Cardiac muscle cell (in vitro differentiated cells and primary cell): ENCODE data around the gene CBFA2T2. TPM values are rescaled to one million over a fixed set of nuclear protein-coding genes. Genes with fewer than 3 reads are reported as not detected.

Experiments
- DNase-seq, 2 donors: peaks; one replicate each; pipeline versions ENCODE4 v3.0.0 to v3.0.0-alpha.2; 2010 to 2017; ENCODE audit warnings: low read depth in 1 of 2, low spot score in 1 of 2
- H3K27ac ChIP-seq: fragments of 200-600 bp; sonication (generic); 2 replicates; pipeline ENCODE4 v1.5.1; 2016
- H3K27me3 ChIP-seq: fragments of 200-600 bp; sonication (generic); 2 replicates; pipeline ENCODE4 v1.6.0; 2016; ENCODE audit warnings: control low read depth
- H3K36me3 ChIP-seq: fragments of 200-600 bp; sonication (generic); 2 replicates; pipeline ENCODE4 v1.5.1; 2016; ENCODE audit warnings: control low read depth
- H3K4me1 ChIP-seq: fragments of 200-600 bp; sonication (generic); 2 replicates; pipeline ENCODE4 v1.8.1; 2017; ENCODE audit warnings: low read depth, mild to moderate bottlenecking, mixed run types
- H3K4me3 ChIP-seq: fragments of 200-600 bp; sonication (generic); 2 replicates; pipeline ENCODE4 v1.5.1; 2016; ENCODE audit warnings: mild to moderate bottlenecking
- H3K9me3 ChIP-seq: fragments of 200-600 bp; sonication (generic); 2 replicates; pipeline ENCODE4 v1.5.1; 2017; ENCODE audit warnings: low read depth, mild to moderate bottlenecking, control low read depth
- CTCF ChIP-seq: IDR thresholded peaks from 2 replicates; pipeline ENCODE4 v1.5.1; 2012; ENCODE audit warnings: low read depth, mild to moderate bottlenecking, low read length
- polyA plus RNA-seq: library from polyadenylated mRNA; unstranded; fragments of >200 nt; fragmentation: Nextera tagmentation; extraction: Ambion mirVana; gene quantifications from 2 replicates; pipeline ENCODE4 v1.2.1, GENCODE V29; 2016
- total RNA-seq: library from RNA; depleted of rRNA; stranded (reverse); fragments of >200 nt; gene quantifications from 2 replicates; pipeline ENCODE4 v1.2.3, GENCODE V29; 2016

The CBFA2T2 gene
- total and polyA plus RNA-seq, 2 experiments from 2014 or later, result 36.7 to 53.1 TPM

- no peak for TF ChIP-seq CTCF
- peaks cover 10% of the 10 kb centered on the region for H3K36me3 ChIP-seq
- H3K27me3 ChIP-seq, result no peaks in the 10 kb centered on the region
- peak overlapping the region; percentile 67 for H3K27ac ChIP-seq
- no peak for DNase-seq
- peaks cover 22% of the 10 kb centered on the region for H3K4me1 ChIP-seq
- H3K9me3 ChIP-seq, result no peaks in the 10 kb centered on the region
- no peak overlapping the region for H3K4me3 ChIP-seq
Observed at GRCh38 chr20:33604084-33604990, 114.4 kb downstream of the CBFA2T2 start.

GRCh38 chr20:33604991-33605370, 115.1 kb downstream of the CBFA2T2 start:
- peak overlapping the region; percentile 67 for H3K27ac ChIP-seq
- no peak for DNase-seq
- H3K36me3 ChIP-seq, result peaks cover 10% of the 10 kb centered on the region
- H3K4me3 ChIP-seq, result no peak overlapping the region
- no peaks in the 10 kb centered on the region for H3K27me3 ChIP-seq
- H3K4me1 ChIP-seq, result peaks cover 22% of the 10 kb centered on the region
- no peaks in the 10 kb centered on the region for H3K9me3 ChIP-seq
- no peak for TF ChIP-seq CTCF

- no peaks in the 10 kb centered on the region for H3K9me3 ChIP-seq
- peaks cover 4% of the 10 kb centered on the region for H3K36me3 ChIP-seq
- no peak overlapping the region for H3K4me3 ChIP-seq
- no peak for TF ChIP-seq CTCF
- peak overlapping the region; percentile 74 for H3K27ac ChIP-seq
- peaks cover 22% of the 10 kb centered on the region for H3K4me1 ChIP-seq
- no peaks in the 10 kb centered on the region for H3K27me3 ChIP-seq
- DNase-seq, result no peak
Observed at GRCh38 chr20:33606118-33606771, 116.3 kb downstream of the CBFA2T2 start.

GRCh38 chr20:33609504-33609903, 119.6 kb downstream of the CBFA2T2 start:
- no peak for DNase-seq
- no peaks in the 10 kb centered on the region for H3K9me3 ChIP-seq
- peaks cover 15% of the 10 kb centered on the region for H3K4me1 ChIP-seq
- no peak overlapping the region for H3K27ac ChIP-seq
- TF ChIP-seq CTCF, result no peak
- no peaks in the 10 kb centered on the region for H3K27me3 ChIP-seq
- H3K4me3 ChIP-seq, result no peak overlapping the region
- peaks cover 20% of the 10 kb centered on the region for H3K36me3 ChIP-seq

- Histone ChIP-seq H3K27ac (peak overlapping the region; percentile 52), H3K27me3 (no peaks in the 10 kb centered on the region), H3K36me3 (peaks cover 29% of the 10 kb centered on the region), H3K4me1 (peaks cover 5% of the 10 kb centered on the region), H3K4me3 (no peak overlapping the region), H3K9me3 (no peaks in the 10 kb centered on the region)
- DNase-seq, result peak in 1 of 2 donors; percentile 2
- no peak for TF ChIP-seq CTCF
Observed at GRCh38 chr20:33611106-33611505, 121.2 kb downstream of the CBFA2T2 start.
